Spinal cord (tissue), 10 donors: ENCODE results near the gene CAMKMT. TPM values are rescaled to one million over a fixed set of nuclear protein-coding genes. Genes with fewer than 3 reads are reported as not detected.

ENCODE experiments used
- DNase-seq, 6 donors: peaks; one replicate each; pipeline versions ENCODE4 v3.0.0 to v3.0.0-alpha.2; 2013 to 2015; ENCODE audit warnings: low spot score in 6 of 6, low read depth in 4 of 6
- H3K27ac ChIP-seq: one replicate; pipeline ENCODE4 v1.5.1; 2013; ENCODE audit warnings: low read depth, low read length, control low read depth
- H3K27me3 ChIP-seq: one replicate; pipeline ENCODE4 v1.6.1; 2013; ENCODE audit warnings: low read length; ENCODE audit not compliant: control insufficient read depth, insufficient read depth
- H3K36me3 ChIP-seq: one replicate; pipeline ENCODE4 v1.6.1; 2013; ENCODE audit warnings: low read length; ENCODE audit not compliant: control insufficient read depth, insufficient read depth
- H3K4me1 ChIP-seq: one replicate; pipeline ENCODE4 v1.6.1; 2013; ENCODE audit warnings: low read length; ENCODE audit not compliant: control insufficient read depth, insufficient read depth
- H3K4me3 ChIP-seq: one replicate; pipeline ENCODE4 v1.5.1; 2013; ENCODE audit warnings: low read depth, low read length, control low read depth
- H3K9me3 ChIP-seq: one replicate; pipeline ENCODE4 v1.6.1; 2013; ENCODE audit warnings: low read length; ENCODE audit not compliant: control insufficient read depth, insufficient read depth
- whole genome bisulfite sequencing: methylation state at CpG from one replicate; pipeline ENCODE4 v1.1.5; 2013; ENCODE audit warnings: missing lambda C conversion rate; ENCODE audit not compliant: insufficient coverage; 5-methylcytosine and 5-hydroxymethylcytosine counted together
- polyA plus RNA-seq, 2 donors: library from polyadenylated mRNA; unstranded; fragments of 120-200 nt; gene quantifications; one replicate each; pipeline ENCODE4 v1.2.1, GENCODE V29; 2013; ENCODE audit not compliant: insufficient read length in 2 of 2
- total RNA-seq, 2 donors: library from RNA; depleted of rRNA in 1 of 2; stranded (reverse); fragments of 120-200 nt in 1 of 2; fragments of >200 nt in 1 of 2; gene quantifications; one replicate each; pipeline versions ENCODE4 v1.2.3 to v1.2.4, GENCODE V29; 2013 to 2014
- donor health status: healthy.

Gene CAMKMT
- total and polyA plus RNA-seq, 4 donors: 8.0 to 16.8 (median 13.9) TPM

DNA sequence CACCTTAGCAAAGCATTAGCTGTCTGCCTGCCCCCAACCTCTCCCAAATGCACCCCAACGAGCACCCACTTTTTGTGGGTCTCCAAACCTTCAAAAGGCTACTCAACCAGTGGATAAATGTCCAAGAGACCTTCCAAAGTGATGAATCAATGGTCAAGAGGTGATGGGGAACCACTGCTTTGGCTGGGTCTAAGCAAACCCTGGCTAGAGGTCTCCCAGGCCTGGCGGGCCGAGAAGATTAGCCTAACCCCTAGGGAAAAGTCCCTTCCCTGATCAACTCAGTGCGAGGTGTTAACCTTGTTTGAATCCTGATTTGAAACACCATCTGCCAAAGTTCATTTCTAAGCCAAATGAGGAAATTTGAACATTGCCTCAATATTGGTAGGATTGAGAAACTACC lies 435.0 kb downstream of the CAMKMT start:
- peaks cover 6% of the 10 kb centered on the region for H3K4me1 ChIP-seq
- DNase-seq: no peak
- H3K36me3 ChIP-seq: no peaks in the 10 kb centered on the region
- no peak overlapping the region for H3K27ac ChIP-seq
- no peaks in the 10 kb centered on the region for H3K9me3 ChIP-seq
- H3K27me3 ChIP-seq: peaks cover 52% of the 10 kb centered on the region
- WGBS: no CpG with 5 or more reads among the region's 4 CpGs
- no peak overlapping the region for H3K4me3 ChIP-seq

DNA sequence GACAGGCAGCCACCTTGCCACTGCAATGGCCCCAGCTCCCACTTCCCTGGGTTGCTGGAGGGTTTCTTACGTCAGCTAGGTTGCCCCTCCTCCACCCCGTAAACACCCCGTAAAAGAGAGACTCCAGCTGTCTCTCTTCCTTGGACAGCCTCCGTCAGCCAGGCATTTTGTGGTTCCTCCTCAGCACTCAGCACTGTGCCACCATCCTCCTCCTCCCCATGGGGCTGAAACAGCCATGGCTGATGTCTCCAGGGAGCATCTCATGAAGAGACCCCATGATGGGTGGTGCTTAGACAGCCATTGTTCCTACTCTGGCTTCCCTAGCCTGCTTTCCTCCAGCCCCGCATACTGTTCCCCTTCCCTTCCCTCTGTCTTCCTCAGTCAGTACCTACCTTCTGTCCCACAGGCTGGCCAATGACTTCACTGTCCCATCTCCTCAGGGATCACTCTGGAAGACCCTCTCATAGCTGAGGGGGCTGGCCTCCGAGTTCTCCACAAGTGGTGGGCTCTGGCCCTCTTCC lies 436.5 kb downstream of the CAMKMT start:
- WGBS: 69% methylated on average over 6 of the region's 6 CpGs
- Histone ChIP-seq H3K4me3 (no peak overlapping the region), H3K36me3 (no peaks in the 10 kb centered on the region), H3K27ac (no peak overlapping the region), H3K27me3 (peaks cover 64% of the 10 kb centered on the region), H3K4me1 (peaks cover 16% of the 10 kb centered on the region), H3K9me3 (no peaks in the 10 kb centered on the region)
- DNase-seq: no peak

DNA sequence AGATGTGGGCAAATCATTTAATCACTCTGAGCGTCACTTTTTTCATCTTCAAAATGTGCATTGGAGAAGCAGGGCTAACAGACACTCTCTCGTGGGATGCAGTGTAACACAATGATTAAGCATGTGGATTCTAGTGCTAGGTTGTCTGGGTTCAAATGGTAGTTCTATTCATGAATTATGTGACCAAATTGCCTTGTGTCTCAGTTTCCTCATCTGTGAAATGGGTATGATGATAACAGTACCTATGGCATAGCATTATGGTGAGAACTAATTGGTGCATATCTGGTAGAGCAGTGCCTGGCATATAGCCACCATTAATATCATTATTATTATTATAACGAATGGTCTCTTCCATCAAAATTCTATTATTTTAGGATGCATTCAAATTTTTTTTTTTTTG lies 437.4 kb downstream of the CAMKMT start:
- DNase-seq: no peak
- Histone ChIP-seq H3K27ac (no peak overlapping the region), H3K4me1 (peaks cover 16% of the 10 kb centered on the region), H3K9me3 (no peaks in the 10 kb centered on the region), H3K36me3 (no peaks in the 10 kb centered on the region), H3K27me3 (peaks cover 73% of the 10 kb centered on the region), H3K4me3 (no peak overlapping the region)
- WGBS: 100% methylated on average over 1 of the region's 3 CpGs

DNA sequence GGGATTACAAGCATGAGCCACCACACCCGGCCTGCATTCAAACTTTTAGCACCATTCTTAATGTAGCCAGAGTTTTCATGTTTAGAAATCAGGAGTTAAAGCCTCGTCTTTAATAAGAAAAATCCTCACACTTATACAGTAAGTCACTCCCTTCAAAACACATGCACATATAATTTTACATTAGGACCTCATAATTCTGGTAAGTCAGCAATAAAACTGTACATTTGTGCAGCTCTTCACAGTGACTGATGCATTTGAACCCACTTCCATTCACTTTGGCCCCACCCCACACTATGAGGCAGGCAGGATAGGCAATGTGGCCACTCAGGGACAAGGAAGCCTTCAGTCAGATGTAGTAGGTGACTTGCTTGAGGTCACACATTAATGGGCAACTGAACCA lies 438.0 kb downstream of the CAMKMT start:
- DNase-seq: no peak
- no peaks in the 10 kb centered on the region for H3K36me3 ChIP-seq
- 89% methylated on average over 1 of the region's 2 CpGs for WGBS
- no peaks in the 10 kb centered on the region for H3K9me3 ChIP-seq
- peaks cover 16% of the 10 kb centered on the region for H3K4me1 ChIP-seq
- no peak overlapping the region for H3K27ac ChIP-seq
- H3K4me3 ChIP-seq: no peak overlapping the region
- H3K27me3 ChIP-seq: peaks cover 80% of the 10 kb centered on the region

DNA sequence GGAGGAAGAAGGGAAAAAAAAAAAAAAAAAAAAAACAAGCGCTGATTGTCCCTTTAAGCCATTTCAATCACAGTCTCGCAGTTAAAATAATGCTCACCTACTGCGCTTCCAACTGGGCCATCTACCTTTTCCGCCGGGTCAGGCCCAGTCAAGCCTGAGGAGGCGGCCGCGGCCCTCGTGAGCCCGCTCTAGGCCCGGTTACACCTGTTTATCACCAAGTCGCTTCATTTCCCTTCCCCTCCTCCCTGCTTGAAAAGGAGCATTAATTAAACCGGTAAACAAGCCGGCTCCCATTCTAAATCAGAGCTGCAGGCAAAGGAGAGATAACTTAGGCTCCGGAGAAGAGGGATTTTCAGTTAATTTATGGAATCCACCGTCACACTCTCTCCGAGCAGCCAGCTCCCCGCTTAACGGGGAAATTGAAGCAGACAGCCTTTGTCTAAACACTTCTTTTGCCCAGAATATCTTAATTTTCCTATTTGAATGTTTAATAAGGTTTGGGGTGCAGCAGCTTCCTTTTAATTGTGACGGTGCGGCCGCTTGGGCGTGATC lies 439.6 kb downstream of the CAMKMT start:
- H3K27me3 ChIP-seq: peaks cover 92% of the 10 kb centered on the region
- no peak overlapping the region for H3K4me3 ChIP-seq
- no peaks in the 10 kb centered on the region for H3K36me3 ChIP-seq
- WGBS: 7% methylated on average over 17 of the region's 23 CpGs
- peak in 2 of 6 donors; percentile 37 to 38 for DNase-seq
- H3K9me3 ChIP-seq: no peaks in the 10 kb centered on the region
- no peak overlapping the region for H3K27ac ChIP-seq
- H3K4me1 ChIP-seq: peaks cover 16% of the 10 kb centered on the region

DNA sequence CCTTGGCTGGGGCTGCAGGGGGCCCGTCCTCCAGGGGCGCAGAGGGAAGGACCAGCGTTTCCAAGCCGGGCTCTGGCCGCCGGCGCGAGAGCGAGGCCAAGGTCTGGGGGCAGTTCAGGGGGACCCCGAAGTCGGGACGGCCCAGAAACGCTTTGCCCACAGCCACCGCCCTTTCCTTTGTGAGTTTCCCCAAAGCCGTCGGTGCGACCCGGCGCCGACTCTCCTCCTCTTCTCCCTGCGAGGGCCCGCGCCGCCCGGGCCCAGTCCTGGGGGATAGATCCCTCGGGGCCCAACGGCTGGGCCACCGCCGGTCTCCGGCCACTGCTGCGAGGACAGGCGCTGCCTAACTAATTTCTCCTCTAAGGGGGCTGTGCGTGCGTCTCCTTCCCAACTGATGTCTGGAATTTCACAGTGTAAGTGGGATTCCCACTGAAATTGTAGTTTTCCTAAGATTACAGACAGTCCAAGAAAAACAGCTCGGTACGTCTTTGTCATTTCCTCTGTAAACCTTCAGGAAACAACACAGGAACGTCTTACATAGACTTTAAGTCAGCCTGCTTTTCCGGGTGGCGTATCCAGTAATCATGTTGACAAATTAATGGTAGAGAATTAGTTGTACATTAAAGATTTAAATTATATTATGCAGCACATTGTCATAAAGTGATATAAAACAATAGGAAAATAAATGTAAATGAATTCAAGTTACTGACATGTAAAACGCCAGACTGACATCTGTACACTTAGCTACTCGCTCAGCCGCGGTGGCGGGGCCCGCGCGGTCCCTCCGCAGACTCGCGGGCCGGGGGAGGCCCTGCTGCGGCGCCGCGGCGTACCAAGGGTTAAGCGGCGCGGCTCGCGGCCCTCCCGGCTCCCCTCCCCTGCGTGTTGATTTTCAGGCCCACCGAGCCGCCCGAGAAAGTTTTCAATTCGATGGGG lies 440.4 kb downstream of the CAMKMT start:
- Histone ChIP-seq H3K9me3 (no peaks in the 10 kb centered on the region), H3K27ac (no peak overlapping the region), H3K27me3 (peaks cover 95% of the 10 kb centered on the region), H3K36me3 (no peaks in the 10 kb centered on the region), H3K4me1 (peaks cover 16% of the 10 kb centered on the region), H3K4me3 (no peak overlapping the region)
- under 1% methylated on average over 60 of the region's 67 CpGs for WGBS
- DNase-seq: peak in 2 of 6 donors; percentile 28 to 40

DNA sequence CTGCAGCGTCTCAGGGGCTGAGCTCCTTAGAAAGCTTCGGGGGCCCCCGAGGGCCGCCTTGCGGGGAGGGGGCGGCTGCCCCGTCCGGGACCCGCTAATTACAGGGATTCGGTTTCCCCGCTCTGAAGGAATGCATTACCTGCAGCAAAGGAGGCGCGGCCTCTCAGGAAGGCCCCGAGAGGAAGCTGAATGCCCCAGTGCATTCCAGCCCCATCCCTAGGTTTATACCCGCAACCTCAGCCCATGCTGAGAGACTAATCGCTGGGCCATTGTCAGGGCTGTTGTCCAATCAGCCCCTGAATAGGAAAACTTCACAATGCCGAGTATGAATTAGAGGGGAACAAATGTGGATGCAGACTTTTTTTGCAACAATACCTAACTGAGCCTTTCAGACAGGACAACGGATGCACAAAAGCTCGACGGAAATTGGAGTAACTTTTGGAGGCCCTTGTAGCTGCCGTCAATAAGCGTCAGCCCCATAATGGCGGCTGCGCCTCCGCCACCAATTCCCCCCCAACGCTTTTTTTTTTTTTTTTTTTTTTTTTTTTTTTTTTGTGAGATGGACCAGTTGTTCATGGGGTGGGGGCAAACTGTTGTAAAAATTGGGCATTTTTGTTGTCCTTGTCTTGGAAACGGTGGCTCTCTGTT lies 441.2 kb downstream of the CAMKMT start:
- H3K36me3 ChIP-seq: no peaks in the 10 kb centered on the region
- peaks cover 16% of the 10 kb centered on the region for H3K4me1 ChIP-seq
- under 1% methylated on average over 17 of the region's 27 CpGs for WGBS
- peak in 2 of 6 donors; percentile 29 to 45 for DNase-seq
- no peak overlapping the region for H3K27ac ChIP-seq
- no peaks in the 10 kb centered on the region for H3K9me3 ChIP-seq
- H3K27me3 ChIP-seq: peaks cover 99% of the 10 kb centered on the region
- no peak overlapping the region for H3K4me3 ChIP-seq

DNA sequence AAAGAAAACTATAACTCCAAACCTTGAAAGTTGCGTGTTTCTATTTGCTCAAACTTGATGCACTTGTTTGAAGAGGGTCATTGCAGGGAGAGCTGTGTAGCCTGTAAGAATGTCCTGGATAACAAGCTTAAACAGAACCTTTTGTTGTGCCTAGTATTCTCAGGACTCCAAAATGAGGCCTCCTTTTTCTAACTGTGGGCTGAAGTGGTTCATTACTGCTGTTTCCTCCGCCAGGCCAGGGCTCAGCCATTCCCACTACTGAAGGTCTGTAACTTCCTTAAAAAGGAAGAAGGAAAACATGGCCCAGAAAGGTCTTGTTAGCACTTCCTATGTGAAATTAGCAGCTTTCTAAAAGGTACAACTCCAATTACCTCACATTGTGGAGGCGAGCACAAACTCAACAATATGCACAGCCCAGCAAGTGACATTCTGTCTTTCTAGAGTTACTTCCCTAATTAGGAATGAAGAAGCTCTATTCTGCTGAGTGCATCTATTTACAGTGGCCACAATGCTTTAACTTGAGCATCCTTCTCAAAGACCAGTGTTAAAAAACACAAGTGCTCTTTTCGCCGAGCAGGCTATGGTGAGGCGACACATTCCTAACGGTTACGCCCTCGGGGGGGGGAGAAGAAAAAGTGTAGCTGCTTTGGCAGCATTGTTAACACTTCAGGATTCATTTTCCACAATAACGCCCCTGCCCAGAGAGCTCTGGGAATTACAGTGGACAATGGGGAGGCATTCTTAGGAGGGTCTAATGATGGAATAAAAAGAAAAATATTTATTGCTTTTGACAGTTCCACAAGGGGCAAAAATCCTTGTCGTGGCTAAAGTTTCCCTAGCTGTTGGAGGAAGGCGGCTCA lies 442.9 kb downstream of the CAMKMT start:
- DNase-seq: no peak
- H3K27me3 ChIP-seq: peaks cover 95% of the 10 kb centered on the region
- H3K9me3 ChIP-seq: no peaks in the 10 kb centered on the region
- H3K36me3 ChIP-seq: no peaks in the 10 kb centered on the region
- peaks cover 16% of the 10 kb centered on the region for H3K4me1 ChIP-seq
- no peak overlapping the region for H3K4me3 ChIP-seq
- 25% methylated on average over 3 of the region's 12 CpGs for WGBS
- H3K27ac ChIP-seq: no peak overlapping the region
